Measurements from ENCODE around the gene BAK1.
"Not testable (repeated sequence)": the region's sequence is repeated elsewhere in the genome, so short reads cannot be mapped to it uniquely, and the experiment has no call there.

Gene BAK1

DNA sequence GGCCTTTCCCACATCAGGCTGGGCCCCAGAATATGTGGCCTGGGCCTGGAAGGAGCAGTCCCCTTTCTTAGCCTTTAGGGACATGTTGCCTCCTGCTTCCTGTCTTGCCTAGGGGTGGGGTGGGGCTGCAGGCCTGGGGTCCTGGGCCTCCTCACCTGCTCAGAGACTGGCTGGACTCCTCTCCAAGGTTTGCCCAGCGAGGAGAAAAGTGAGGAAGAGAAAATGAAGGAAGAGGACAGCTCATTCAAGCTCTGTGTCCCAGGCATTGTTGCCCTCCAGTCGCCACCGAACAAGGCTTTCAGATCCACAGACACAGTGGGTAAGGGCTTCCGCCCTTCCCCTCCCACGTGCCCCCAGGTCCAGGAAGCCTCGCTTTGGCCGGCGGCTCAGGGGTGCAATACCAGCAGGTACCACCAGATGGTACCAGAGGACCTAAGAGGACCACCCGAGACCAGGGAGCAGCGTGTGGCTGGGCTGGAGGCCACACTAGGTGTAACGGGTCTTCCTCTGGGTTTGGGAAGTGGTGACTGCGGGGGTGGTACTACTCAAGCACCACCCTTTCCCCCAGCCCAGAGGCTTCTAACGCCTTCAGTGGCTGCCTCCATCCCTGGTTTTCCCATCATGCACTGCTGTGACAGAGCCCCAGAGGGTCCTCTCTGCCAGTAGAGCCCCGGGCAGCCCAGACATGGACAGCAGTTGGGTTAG is 5.5 kb upstream of the BAK1 start:
- peak; percentile 93 for DNase-seq

DNA sequence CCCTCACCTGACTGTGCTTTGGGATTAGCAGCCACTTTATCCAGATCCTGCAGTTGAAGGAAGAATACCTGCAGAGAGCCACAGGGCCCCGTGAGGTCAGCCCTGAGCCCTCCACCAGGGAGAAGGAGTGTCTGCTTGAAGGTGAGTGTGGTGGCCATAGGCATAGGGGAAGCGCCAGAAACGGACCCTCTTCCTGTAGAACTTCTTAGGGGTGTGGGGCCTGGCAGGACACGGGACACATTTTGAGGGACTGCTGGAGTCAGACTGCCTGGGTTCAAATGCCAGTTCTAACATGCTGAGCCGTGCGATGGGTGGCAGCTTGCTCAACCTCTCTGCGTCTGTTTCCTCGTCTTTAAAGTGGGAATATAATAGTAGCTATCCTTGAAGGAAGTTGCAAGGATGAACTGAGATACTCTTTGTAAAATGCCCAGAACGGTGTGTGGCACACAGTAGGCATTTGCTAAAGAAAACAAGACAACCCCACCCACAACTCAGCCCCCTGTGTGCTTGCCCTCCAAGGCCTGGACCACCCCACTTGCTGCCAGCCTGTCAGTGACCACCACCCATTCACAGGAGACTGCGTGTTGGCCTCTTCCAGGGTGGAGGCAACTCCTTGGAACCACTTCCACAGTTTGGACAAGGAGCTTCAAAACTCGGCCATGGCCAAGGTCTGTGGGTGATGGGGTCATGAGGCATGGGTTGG is 4.8 kb upstream of the BAK1 start:
- no peak for DNase-seq

DNA sequence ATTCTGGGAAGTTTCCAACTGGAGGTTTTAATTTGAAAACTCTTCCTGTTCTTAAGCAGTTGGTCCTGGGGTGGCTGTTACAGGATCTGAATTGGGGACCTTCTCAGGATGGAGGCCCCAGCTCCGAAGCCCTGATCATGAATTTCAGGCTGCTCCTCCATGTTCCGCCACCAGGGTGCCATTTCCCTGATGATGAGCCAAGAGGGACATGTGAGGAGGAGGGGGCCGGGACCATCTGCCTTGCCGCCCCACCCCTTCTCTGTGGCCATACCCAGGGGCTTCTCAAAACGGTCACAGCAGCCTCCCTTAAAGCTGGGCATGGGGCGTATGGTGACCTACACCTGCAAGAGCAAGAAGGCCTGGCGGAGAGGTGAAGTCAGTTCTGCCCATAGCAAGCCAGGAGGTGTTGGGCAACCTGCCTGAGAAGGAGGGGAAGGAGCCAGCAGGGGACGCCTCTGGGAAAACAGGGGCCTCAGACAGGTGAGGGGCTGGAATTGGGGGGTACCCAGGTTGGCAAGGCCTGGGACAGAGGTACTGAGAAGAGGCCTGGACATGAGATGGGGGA is 3.6 kb upstream of the BAK1 start:
- DNase-seq, result no peak

DNA sequence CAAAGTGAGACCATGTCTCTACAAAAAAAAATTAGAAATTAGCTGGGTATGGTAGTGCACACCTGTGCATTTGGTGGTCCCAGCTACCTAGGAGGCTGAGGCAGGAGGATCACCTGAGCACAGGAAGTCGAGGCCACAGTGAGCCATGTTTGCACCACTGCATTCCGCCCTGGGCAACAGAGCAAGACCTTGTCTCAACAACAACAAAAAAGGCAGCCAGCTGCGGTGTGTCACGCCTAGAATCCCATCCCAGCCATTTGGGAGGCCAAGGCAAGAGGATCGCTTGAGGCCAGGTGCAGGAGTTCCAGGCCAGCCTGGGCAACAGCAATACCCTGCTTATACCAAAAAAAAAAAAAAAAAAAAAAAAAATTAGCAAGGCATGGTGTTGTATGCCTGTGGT is 1.1 kb upstream of the BAK1 start:
- no peak for DNase-seq

DNA sequence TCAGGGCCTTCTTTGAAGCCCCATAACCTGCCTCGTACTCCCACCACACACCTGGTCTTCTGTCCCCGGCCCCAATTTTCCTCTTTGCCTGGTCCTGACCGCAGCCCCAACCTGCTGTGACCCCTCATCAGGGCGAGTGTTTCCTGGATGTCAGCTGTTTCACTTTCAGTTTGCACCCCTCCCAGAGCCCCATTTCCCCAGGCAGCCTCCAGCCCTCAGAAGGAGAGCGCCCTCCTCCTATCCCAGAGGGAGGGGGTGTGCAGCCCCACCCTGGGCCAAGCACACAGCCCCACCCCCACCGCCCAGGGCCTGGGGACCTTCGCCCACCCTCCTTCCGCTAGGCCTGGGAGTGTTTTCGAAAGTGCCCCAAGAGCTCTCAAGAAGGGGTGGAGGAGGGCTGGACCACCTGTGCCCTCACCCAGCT is 1.5 kb downstream of the BAK1 start:
- no peak for DNase-seq

DNA sequence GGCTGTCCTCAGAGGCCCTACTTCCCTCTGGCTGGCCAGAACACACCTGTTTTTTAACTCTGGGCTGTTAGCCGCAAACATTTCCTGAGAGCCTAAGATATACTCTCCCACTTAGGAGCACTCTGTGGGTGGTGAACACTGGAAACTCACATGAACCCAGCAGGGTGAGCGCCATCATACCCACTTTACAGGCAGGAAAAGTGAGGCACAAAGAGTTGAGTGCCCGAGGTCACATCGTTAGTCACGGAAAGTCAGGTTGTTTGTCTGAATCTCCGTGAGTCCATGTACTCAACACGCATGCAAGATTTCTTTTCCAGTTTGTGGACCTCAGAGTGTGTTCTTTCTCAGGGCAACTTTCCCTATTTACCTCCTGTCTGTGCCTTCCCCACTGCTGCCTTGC is 1.9 kb downstream of the BAK1 start:
- DNase-seq, result no peak

DNA sequence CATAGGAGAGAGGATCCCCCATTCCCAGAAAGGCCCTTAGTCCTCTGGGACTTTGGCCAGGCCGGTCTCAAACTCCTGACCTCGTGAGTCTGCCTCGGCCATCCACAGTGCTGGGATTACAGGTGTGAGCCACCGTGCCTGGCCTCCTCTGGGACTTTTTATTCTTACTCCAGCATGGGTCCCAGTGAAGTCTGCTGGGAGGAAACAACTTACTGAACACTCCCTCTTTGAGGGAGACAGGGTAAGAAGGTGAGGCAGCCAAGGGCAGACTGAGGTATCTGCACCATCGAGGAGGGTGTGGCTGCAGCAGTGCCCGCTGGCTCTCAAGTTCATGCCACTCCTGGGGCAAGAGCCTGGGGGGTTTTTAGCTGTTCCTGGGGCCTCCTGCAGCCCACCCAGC is 2.4 kb downstream of the BAK1 start:
- DNase-seq, result no peak

DNA sequence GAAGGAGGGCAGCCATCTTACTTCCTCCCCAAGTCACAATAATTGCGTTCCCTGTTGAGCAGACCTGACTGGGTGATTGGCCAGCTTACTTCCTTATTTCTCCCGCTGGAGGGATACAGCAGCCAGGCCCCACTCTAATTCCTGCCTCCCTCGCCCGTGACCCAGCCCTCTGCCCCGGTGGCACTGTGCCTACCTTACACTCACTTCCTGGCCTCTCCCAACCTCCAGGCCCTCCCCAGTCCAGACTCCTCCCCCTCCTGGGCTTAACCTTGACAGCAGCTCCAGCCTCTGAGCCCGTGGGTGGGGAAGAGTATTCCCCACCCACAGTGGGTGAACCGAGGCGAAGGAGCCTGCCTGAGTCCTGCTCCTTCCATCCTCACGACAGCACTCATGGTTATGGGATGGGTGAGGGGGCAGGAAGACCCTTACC is 3.0 kb downstream of the BAK1 start:
- no peak for DNase-seq

DNA sequence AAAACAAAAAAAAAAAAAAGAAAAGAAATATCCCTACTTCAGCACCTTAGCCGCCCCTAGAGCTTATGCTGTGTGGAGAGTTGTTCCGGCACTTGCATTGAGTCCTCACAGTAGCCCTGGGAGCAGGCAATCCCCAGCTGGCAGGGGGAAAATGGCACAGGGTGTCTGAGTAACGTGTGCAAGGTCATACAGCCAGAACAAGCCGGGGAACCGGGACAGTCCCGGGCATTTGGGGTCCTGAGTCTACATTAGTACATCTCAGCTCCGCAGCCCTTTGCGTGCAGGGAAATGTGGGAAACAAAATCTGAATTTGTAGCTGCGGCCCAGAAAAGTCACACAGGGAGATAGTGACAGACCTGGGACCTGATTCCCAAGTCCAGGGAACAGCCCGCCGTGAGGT is 3.4 kb downstream of the BAK1 start:
- no peak for DNase-seq

DNA sequence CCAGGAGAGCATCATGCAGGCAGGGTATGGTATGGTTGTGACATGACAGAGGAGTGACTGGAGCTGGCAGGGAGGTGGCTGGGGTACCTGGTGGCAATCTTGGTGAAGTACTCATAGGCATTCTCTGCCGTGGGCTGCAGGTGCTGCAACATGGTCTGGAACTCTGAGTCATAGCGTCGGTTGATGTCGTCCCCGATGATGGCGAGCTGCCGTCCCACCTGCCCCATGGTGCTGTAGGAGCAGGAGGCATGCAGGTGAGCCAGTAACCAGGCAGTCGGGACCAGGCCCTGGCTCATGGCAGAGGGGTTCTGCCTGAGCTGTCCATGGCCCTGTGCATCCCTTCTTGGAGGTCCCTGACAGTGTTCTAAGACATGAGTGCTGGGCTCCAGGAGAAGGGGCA is 4.9 kb downstream of the BAK1 start:
- no peak for DNase-seq

DNA sequence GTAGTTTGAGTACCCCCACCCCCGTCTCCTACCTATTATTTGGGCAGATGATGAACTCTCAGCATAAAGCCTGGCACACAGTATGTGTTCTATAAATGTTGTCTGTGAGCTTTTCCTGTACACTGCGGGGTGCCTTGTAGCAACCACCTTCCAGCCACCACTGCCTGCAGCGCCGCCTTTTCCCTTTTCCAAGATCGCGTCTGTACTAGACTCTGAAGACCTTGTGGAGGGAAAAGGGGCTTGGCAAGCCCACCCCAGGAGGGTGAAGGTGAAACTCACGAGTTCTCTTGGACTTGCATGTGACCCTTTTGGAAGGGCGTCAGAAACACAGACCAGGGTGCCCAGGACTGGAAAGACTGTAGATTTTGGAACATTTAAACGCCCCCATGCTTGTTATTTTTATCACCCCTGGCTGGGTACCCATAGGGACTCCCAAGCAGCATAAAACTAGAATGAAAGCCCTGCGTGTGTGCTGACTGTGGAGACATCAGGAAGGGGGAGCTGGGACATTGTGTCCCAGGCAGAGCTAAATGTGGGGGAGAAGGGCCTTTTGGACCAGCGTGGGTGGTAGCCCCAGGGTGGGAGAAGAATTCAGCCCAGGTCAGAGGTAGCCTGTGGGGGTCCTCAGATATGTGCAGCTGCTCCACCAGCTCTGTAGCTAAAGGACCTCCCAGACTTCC is 8.3 kb downstream of the BAK1 start:
- no peak for DNase-seq

DNA sequence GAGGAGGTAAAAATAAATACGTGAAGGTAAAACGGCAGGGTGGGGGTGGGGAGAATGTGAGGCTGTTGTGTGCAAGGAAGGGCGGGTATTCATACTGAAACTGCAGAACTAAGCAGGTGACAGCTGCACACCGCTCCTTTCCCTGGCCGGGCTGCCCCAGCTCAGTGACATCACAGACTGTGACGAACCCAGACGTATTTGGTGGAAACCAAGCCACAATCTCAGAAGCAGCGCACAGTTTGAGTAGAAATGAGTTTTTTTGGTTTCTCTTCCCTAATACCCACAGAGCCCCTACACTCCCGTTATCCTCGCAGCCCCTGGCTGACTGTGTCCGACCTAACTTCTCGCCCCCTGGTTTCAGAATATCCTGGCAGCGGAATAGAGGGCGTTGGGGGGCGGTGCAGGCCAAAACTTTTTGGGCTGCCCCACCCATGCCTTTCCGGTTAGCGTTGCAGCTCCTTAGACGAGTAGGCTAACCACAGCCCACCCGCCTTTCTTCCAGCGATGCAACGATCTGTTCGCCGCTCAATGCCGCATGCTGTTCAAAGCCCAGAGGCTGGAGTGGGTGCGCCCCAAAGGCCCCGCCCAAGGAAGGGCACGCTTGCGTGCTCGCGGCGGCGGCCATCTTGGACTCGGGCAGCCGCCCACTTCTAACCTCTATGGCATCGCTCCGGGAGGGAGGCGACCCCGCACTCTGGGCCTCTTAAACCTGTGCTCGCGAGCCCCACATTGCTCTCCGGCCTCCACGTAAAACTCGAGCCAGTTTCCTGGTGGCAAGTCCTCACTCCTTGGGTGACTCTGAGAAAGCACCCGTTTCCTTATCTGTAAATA is 9.1 kb downstream of the BAK1 start:
- DNase-seq, result peak; percentile 92

DNA sequence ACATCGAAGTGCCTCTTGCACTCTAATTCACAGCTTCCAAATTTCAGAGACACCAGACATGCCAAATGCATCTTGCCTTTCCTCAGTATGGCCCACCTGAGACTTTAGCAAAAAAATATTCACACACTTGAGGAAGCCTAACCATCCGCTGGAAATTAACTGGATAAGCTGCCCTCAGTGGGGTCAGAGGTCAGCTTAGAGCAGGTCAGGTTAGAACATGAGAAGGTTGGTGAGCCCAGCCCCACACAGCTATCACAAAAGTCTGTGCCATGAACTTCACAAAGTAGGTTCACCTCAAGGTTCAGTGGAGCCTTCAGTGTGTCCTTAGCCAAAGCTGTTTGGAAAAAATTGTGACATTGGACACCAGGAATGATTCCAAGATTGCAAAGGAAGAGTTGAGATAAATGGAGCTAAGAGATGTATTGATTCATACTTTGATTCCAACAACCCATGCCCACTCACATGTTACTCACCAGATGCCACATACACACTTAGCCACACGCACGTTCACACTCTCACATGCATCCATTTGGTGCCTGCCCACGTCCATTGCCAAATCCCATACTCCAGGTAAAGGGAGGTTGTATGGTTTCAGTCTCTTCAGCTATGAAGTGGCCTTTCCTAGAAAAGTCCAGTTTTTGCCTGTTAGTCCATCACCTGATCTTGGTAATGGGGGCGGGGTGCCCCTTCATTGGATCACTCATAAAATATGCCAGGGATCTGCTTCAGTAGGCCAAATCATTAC is 11.1 kb downstream of the BAK1 start:
- no peak for DNase-seq

DNA sequence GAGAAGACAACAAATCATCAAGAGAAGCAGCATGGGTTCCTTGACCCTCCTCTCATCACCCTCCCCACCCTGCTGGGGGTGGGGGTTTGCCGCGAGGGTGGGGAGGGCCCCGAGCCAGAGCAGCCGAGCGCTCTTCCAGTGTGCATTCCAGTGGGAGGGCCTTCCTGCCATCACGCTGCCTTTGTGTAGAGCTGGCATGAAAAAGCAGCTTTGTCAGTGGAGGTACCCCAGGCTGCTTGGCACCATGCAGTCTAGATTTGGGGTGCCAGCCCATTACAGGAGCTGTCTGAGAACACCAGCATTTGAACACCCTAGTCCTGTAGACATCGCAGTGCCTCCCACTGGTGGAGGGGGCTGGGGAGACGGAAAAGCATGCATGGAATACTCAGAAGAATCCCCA is 12.2 kb downstream of the BAK1 start:
- no peak for DNase-seq

DNA sequence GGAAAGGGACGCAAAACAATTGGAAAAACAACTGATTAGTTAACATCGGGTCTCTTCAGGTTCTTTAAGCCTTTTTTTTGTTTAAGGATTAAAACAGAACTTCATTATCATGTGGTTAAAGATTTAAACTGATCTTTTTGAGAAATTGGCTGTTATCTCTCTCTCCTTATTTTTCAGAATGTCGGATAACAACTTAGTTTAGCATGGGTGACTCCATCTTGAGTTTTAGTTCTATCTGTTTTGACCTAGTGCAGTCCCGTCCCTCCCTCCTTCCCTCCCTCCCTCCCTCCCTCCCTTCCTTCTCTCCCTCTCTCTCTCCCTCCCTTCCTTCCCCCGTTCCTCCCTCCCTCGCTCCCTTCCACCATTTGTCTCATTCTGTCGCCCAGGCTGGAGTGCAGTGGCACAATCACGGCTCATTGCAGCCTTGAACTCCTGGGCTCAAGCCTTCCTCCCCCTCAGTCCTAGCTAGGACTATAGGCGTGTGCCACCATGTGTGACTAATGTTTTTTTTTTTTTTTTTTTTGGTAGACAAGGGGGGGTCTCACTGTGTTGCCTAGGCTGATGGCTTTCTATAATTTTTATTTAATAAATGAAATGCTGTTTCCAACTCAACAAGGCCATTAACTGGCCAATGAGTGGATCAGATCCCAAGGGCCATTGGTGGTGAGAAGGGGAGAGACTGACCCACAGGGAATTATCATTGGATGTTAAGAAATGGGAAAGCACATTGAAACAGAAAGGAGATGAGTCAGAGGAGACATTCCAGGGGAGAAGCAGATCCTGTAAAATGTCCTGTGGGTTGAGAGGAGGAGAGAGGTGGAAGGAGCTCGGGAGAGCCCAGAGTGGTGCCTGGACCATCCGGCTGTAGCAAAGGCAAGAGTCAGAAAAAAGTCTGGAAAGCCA is 13.6 kb downstream of the BAK1 start:
- no peak for DNase-seq

DNA sequence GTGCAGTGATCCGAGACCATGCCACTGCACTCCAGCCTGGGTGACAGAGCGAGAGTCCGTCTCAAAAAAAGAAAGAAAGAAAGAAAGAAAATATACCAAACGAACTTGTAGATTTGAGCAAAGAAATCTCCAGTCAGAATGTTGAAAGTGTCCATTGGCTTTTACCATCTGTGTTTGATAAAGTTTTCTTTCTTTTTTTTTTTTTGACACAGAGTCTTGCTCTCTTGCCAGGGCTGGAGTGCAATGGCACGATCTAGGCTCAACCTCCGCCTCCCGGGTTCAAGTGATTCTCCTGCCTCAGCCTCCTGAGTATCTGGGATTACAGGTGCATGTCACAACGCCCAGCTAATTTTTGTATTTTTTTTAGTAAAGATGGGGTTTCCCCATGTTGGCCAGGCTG is 21.3 kb downstream of the BAK1 start:
- no peak for DNase-seq

DNA sequence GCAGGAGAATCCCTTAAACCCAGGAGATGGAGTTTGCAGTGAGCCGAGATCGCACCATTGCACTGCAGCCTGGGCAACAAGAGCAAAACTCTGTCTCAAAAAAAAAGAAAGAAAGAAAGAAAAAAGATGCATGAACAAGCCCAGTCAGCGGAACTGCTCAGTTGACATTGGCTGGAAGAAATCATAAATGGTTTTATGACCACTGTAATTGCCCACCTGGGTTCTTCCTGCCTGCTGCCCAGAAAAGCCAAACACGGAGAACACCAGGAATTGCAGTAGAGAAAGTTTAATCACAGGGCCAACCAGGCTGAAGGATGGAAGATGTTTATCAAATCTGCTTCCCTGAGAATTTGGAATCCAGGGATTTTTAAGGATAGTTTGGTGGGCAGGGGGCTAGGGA is 22.7 kb downstream of the BAK1 start:
- no peak for DNase-seq

DNA sequence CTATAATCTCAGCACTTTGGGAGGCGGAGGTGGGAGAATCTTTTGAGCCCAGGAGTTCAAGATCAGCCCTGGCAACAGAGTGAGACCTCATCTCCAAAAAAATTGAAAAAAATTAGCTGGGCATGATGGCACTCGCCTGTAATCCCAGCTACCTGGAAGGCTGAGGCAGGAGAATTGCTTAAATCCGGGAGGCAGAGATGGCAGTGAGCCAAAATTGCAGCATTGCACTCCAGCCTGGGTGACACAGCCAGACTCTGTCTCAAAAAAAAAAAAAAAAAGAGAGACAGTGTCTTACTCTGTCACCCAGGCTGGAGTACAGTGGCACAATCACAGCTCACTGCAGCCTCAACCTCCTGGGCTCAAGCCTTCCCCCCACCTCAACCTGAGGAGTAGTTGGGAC is 27.2 kb downstream of the BAK1 start:
- not testable (repeated sequence) for DNase-seq

DNA sequence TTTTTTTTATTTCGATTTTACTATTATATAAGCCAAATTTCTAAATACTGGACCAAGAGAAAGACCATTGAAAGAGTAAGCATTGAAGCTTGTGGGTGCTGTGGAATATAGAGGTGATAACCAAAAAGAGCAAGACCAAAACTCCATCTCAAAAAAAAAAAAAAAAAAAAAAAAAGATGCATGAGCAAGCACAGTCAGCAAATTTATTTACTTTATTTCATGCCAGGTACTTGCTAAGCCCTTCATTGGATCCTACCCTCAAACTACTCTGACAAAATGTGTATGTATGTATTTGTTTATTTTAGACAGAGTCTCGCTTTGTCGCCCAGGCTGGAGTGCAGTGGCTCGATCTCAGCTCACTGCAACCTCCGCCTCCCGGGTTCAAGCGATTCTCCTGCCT is 27.8 kb downstream of the BAK1 start:
- DNase-seq, result no peak

DNA sequence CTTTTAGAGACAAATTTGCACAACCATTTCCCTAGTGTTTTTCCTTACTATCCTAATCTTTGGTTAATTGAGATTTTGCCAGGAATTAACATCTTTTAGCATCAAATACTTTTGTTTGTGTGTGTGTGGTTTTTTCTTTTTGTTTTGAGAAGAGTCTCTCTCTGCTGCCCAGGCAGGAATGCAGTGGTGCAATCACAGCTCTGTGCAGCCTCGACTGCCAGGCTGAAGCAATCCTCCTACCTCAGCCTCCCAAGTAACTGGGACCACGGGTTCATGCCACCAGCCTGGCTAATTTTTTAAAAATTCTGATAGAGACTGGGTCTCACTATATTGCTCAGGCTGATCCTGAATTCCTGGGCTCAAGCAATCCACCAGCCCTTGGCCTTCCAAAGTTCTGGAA is 28.5 kb downstream of the BAK1 start:
- no peak for DNase-seq

DNA sequence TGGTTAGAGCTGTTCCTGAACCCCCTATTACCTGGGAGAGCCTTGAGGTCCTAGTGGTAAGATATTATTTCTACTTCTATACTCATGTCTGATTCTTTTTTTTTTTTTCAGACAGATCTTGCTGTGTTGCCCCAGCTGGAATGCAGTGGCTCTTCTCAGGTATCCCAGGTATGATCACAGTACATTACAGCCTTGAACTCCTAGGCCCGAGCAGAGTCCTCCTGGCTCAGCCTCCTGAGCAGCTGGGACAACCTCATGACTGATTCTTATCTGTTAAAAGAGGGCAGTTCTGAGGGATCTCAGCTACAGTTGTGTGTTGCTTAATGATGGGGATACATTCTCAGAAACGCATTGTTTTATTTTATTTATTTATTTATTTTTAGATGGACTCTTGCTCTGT is 30.2 kb downstream of the BAK1 start:
- DNase-seq, result no peak

Measured in eye (tissue), 1 donor.